WI38 (cell line): ENCODE measurements around the gene ZNF14.
"Not testable (repeated sequence)": the region's sequence is repeated elsewhere in the genome, so short reads cannot be mapped to it uniquely, and the experiment has no call there.

Experiments
- H3K4me3 ChIP-seq: 2 replicates; pipeline ENCODE4 v1.5.1; 2011; ENCODE audit warnings: low read depth, mild to moderate bottlenecking, control low read depth, low read length
- TF ChIP-seq, protein P1 (sequence below): IDR thresholded peaks from 2 replicates; pipeline ENCODE4 v1.5.1; 2012; ENCODE audit warnings: low read depth, mild to moderate bottlenecking, control low read depth, low read length

Gene ZNF14

DNA sequence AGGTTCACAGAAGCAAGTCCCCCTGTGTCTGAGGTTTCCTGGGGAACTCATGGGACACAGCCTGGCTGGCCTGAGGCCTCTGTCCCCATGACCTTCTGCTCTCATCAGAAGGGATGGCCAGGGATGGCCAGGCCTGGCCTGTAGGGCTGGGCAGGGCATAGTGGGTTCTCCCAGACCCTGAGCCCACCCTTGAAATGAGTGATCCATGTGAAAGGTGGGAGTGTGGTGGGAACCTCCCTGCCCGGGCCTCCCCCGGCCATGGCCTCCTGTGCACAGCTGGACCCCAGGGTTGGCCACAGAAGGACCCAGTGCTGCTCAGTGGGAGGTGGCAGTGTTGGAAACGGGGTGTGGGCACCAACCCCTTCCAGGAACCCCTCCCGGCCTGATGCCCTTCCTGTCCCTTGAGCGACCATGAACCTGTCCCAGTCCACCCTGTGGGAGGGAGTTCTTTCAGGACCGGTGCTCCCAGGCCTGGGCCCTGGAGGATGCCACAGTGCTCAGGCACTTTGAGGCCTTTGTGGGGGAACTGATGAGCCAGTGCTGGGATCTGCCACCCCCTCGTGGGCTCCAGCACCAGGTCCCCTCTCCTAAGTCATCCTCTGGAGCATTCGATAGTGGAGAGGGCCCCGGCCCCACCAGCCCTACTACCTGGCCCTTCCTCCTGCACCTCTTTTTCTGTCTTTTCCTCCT is 15.5 kb upstream of the ZNF14 start:
- no peak overlapping the region for H3K4me3 ChIP-seq
- TF ChIP-seq, protein P1, sequence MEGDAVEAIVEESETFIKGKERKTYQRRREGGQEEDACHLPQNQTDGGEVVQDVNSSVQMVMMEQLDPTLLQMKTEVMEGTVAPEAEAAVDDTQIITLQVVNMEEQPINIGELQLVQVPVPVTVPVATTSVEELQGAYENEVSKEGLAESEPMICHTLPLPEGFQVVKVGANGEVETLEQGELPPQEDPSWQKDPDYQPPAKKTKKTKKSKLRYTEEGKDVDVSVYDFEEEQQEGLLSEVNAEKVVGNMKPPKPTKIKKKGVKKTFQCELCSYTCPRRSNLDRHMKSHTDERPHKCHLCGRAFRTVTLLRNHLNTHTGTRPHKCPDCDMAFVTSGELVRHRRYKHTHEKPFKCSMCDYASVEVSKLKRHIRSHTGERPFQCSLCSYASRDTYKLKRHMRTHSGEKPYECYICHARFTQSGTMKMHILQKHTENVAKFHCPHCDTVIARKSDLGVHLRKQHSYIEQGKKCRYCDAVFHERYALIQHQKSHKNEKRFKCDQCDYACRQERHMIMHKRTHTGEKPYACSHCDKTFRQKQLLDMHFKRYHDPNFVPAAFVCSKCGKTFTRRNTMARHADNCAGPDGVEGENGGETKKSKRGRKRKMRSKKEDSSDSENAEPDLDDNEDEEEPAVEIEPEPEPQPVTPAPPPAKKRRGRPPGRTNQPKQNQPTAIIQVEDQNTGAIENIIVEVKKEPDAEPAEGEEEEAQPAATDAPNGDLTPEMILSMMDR: no peak

DNA sequence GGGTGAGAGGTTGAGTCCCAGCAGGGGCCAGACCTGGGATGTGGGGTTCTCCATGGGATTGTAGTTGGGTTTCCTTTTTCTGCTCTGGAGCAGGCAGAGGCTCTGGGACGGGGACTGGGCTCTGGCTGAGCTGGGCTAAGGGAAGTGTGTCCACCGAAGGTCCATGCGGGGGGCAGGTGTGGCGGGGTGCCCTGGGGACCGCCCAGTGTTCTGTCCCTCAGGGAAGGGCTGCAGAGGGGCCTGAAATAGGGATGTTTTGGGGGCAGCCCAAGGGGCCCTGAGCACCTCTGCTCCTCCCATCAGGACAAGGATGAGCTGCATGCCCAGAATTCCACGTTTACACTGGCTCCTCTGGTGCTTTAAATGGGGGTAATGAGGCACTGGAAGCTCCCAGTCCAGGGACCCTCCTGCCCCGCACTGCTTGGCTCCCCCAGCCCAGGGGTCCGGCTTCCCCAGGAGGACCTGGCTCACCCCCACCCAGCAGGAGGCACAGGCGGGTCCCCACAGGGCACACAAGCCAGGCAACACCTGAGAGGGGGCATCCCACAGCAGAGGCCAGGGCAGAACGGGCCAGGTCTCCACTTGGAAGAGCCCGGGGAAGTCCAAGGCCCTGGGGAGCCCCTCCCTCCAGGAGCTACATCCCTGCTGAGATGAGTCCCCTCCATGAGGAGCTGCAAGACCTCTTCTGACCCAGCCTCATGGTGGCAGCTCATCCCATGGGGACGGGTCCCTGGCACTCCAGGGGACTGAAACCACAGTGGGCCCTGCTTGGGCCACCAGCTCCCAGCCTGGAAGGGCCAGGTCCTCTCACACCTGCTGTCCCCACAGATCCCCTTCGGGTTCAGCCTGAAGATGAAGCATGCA is 14.7 kb upstream of the ZNF14 start:
- no peak overlapping the region for H3K4me3 ChIP-seq
- TF ChIP-seq, protein P1: no peak

DNA sequence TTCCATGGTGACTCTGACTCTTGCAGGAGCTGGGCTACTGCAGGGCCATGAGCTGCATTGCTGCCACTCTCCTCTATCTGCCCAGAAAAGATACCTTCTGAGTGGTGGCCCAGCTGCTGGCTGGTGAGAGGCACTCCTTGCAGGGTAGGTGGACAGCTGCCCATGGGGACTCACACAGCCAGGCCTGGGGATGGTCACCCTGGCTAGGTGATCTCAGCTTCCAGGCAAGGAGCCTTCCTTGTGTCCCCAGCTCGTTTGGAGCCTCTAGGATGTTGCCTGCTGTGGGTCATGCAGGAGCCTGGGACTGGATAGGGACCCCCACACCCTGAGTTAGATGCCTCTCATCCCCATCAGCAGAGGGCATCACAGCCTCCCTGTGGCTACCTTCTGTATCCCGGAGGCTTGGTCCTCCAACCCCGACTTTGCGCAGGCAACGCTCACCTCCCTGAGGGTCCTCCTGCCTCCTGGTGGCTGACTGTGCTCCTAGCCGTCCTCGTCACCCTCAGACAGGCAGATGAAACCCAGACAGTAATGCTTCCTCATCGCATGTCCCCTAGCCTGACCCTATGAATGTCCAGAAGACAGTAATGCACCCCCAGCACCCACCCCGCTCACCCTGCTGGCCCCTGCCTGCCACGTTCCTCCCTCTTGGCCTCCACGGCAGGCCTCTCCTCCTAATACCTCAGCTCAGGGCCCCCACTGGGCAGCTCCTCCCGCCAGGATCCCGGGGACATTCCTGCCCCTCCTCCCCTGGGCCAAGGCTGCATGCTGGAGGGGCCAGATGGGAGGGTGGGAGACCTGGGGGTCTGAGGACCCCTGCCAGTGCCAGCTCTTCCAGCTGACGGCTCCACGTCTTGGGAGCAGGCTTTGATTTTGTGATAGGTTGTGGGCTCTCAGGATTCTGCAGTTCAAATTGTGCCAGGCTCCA is 13.6 kb upstream of the ZNF14 start:
- no peak overlapping the region for H3K4me3 ChIP-seq
- TF ChIP-seq, protein P1: no peak

DNA sequence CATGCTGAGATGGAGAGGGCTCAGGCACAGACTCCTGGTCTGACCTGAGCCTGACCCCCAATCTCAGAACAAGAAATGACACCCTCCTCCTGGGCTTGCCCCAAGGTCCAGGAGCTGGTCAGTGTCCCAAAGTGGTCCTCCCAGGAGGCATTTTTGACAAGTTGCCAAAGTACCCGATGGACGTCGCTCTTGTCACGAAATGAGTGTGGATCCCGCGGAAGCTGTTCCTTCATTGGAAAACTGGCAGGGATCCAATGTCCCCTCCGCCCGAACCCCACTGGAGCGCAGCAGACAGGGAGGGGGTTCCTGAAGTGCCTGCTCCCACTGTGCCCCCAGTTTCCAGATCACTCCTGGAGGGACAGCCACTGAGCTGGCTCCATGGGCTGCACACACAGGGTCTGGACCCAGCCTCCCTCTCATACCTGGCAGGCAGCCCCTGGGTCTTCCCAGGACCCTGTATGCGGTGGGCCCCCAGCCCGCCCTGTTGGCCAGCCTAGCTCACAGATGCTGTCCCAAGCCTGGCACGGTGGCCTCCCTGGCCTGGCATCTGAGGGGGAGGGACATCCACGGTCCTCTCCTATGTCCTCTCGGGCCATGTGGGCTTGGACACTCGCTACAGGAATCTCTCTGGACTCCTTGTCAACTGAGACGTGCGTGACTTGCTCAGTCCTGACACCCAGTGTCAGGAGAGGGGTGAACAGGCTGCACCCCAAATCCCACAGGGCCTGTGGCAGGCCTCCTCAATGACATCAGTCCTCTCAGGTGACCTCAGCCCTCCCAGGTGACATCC is 12.8 kb upstream of the ZNF14 start:
- no peak overlapping the region for H3K4me3 ChIP-seq
- TF ChIP-seq, protein P1: no peak

DNA sequence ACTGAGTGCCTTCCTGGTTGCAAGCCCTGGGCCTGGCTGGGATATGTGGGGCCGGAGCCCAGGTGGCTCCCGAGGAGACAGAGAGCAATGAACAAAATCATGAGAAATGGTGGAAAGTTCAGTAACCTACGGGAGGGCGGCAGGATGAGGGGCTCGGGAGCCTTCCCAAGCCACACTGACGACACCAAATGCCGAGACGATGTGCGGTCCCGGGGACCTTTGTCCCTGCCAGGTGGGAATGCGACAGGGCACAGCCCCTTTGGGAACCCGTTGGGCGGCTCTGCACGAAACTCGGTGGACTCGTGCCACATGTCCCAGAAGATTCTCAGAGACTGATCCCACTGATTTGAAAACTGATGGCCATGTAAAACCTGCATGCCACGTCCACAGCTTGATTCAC is 11.7 kb upstream of the ZNF14 start:
- H3K4me3 ChIP-seq: no peak overlapping the region
- TF ChIP-seq, protein P1: no peak

DNA sequence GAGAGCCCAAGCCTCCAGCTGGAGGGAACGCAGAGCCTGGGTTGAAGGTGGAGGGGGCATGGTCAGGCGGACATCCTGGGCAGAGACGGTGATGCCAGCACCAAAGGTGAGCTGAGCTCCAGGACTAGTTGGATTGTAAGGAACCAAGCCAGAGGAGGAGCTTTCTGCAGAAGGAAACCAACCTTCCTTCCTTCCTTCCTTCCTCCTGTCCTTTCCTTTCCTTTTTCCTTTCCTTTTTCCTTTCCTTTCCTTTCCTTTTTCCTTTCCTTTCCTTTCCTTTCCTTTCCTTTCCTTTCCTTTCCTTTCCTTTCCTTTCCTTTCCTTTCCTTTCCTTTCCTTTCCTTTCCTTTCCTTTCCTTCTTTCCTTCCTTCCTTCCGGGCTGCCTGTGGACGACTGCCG is 11.0 kb upstream of the ZNF14 start:
- H3K4me3 ChIP-seq: not testable (repeated sequence)

DNA sequence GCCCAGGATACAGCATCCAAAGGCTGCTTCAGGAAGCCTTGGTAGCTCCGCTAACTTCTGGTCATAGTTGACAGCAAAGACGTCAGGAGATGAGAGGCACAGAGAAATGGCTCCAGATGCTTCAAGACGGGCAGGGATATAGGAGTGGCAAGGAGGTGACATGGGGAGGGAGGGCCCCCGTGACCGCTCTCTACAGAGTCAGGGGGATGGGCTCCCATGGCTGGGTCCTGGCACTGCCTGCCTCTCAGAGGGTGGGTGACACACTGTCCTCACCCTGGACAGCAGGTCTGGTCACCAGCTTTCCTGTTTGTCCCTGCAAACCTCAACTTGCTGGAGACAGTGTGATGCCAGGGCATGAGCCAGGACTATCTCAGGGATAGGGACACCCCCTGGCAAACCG is 10.3 kb upstream of the ZNF14 start:
- no peak overlapping the region for H3K4me3 ChIP-seq
- TF ChIP-seq, protein P1: no peak
